PC-9 (cell line): ENCODE data around the gene ILF2. TPM values are rescaled to one million over a fixed set of nuclear protein-coding genes. Genes with fewer than 3 reads are reported as not detected.
"Not testable (repeated sequence)": the region's sequence is repeated elsewhere in the genome, so short reads cannot be mapped to it uniquely, and the experiment has no call there.

ENCODE experiments used
- BruUV-seq: library from RNA; stranded (reverse); fragments of 400-500 nt; replicated peaks from 2 replicates; lab custom pipeline; 2021; lab: Mats Ljungman, UMichigan
- CTCF ChIA-PET: fragments of 300-600 bp; sonication (Branson Sonifier 250); formaldehyde crosslinking; loops from one replicate; lab custom pipeline; 2022; ENCODE audit warnings: antibody characterized with exemption; lab: Charles Lee
- POLR2A ChIA-PET: fragments of 300-600 bp; sonication (Branson Sonifier 250); formaldehyde crosslinking; loops from one replicate; lab custom pipeline; 2022; ENCODE audit warnings: antibody characterized with exemption; ENCODE audit not compliant: unreplicated experiment; lab: Charles Lee
- DNase-seq, 2 experiments: peaks; one replicate each; pipeline versions ENCODE4 v3.0.0 to v3.0.0-alpha.2; 2015 to 2022; ENCODE audit warnings: mixed read lengths in 1 of 2
- H2AFZ ChIP-seq: fragments of 200-600 bp; sonication (generic); 2 replicates; pipeline ENCODE4 v1.8.1; 2017; ENCODE audit warnings: antibody characterized with exemption
- H3F3A ChIP-seq: fragments of 200-600 bp; sonication (generic); 2 replicates; pipeline ENCODE4 v1.8.1; 2017; ENCODE audit warnings: antibody characterized with exemption, mild to moderate bottlenecking, low read depth; ENCODE audit not compliant: insufficient read depth
- H3K27ac ChIP-seq: fragments of 200-600 bp; sonication (generic); 2 replicates; pipeline ENCODE4 v1.6.1; 2016; ENCODE audit warnings: mixed run types
- H3K27me3 ChIP-seq: fragments of 200-600 bp; sonication (generic); 2 replicates; pipeline ENCODE4 v1.6.1; 2016; ENCODE audit warnings: low read depth, mixed run types; ENCODE audit not compliant: insufficient read depth
- H3K36me3 ChIP-seq: fragments of 200-600 bp; sonication (generic); 2 replicates; pipeline ENCODE4 v1.6.1; 2016; ENCODE audit warnings: low read depth, mixed run types
- H3K4me1 ChIP-seq: fragments of 200-600 bp; sonication (generic); replicated peaks from 2 replicates; pipeline ENCODE4 v1.6.1; 2016; ENCODE audit warnings: mixed run types; ENCODE audit not compliant: insufficient read depth
- H3K4me2 ChIP-seq: fragments of 200-600 bp; sonication (generic); 2 replicates; pipeline ENCODE4 v1.6.1; 2017; ENCODE audit warnings: mixed run types
- H3K4me3 ChIP-seq: fragments of 200-600 bp; sonication (generic); 2 replicates; pipeline ENCODE4 v1.6.1; 2016; ENCODE audit warnings: mixed run types
- H3K79me2 ChIP-seq: fragments of 200-600 bp; sonication (generic); 2 replicates; pipeline ENCODE4 v1.6.1; 2017; ENCODE audit warnings: low read depth, mixed run types
- H3K9me2 ChIP-seq: fragments of 200-600 bp; sonication (generic); 2 replicates; pipeline ENCODE4 v1.8.1; 2017; ENCODE audit warnings: mild to moderate bottlenecking; ENCODE audit not compliant: insufficient read depth
- H3K9me3 ChIP-seq: fragments of 200-600 bp; sonication (generic); 2 replicates; pipeline ENCODE4 v1.8.1; 2016; ENCODE audit warnings: low read depth; ENCODE audit not compliant: insufficient read depth
- H4K20me1 ChIP-seq: fragments of 200-600 bp; sonication (generic); 2 replicates; pipeline ENCODE4 v1.8.1; 2017; ENCODE audit not compliant: insufficient read depth
- CTCF ChIP-seq: fragments of 200-600 bp; sonication (generic); conservative IDR thresholded peaks from 2 replicates; pipeline ENCODE4 v1.6.1; 2017; ENCODE audit warnings: mixed run types, antibody characterized with exemption, mild to moderate bottlenecking, moderate library complexity
- EZH2 ChIP-seq: fragments of 200-600 bp; sonication (generic); IDR thresholded peaks from 2 replicates; pipeline ENCODE4 v1.8.0; 2017; ENCODE audit warnings: antibody characterized with exemption, low read depth
- intact Hi-C: fragments of 100-400 bp; cut with micrococcal nuclease; formaldehyde crosslinking; loops from one replicate; pipeline ENCODE4 v1.10.0; 2022; ENCODE audit not compliant: unreplicated experiment
- total RNA-seq: library from RNA; stranded (reverse); gene quantifications from 2 replicates; pipeline ENCODE4 v1.2.3, GENCODE V29; 2021

The ILF2 gene
- total RNA-seq, 1 experiment from 2014 or later, result 145 TPM

GRCh38 chr1:153640861-153641260 lies 29.9 kb downstream of the ILF2 start:
- Histone ChIP-seq H4K20me1 (peaks cover 40% of the 10 kb centered on the region), H3K4me1 (peaks cover 7% of the 10 kb centered on the region; the same call in 1 of the 2 replicates), H3K9me2 (no peaks in the 10 kb centered on the region), H3K36me3 (peaks cover 95% of the 10 kb centered on the region), H3K27ac (no peak overlapping the region), H3K27me3 (no peaks in the 10 kb centered on the region), H3K79me2 (peaks cover 65% of the 10 kb centered on the region), H3K4me3 (no peak overlapping the region), H3F3A (peaks cover 66% of the 10 kb centered on the region), H3K4me2 (no peak overlapping the region), H3K9me3 (no peaks in the 10 kb centered on the region), H2AFZ (no peak overlapping the region)
- CTCF ChIA-PET, result no interaction called here
- POLR2A ChIA-PET, result interaction anchor here (0.6 kb wide), 2 partner anchors 30 to 60 kb away, joined by 3 to 5 read pairs; no protein-coding TSS in a partner anchor
- no peak for DNase-seq
- TF ChIP-seq EZH2 (no peak), CTCF (no peak)
- no TSS peak for BruUV-seq
- intact Hi-C loops, result no loop called here

- BruUV-seq, intact Hi-C loops, H3K27ac ChIP-seq, CTCF ChIA-PET, H3K27me3 ChIP-seq, H2AFZ ChIP-seq, H3K4me3 ChIP-seq, DNase-seq, H3K9me3 ChIP-seq, H3K4me2 ChIP-seq, H3K9me2 ChIP-seq: not testable (repeated sequence)
- Histone ChIP-seq H3F3A (peaks cover 59% of the 10 kb centered on the region), H3K79me2 (peaks cover 72% of the 10 kb centered on the region), H3K4me1 (peaks cover 13% of the 10 kb centered on the region; the same call in 1 of the 2 replicates), H3K36me3 (peaks cover 89% of the 10 kb centered on the region), H4K20me1 (peaks cover 43% of the 10 kb centered on the region)
- POLR2A ChIA-PET, result interaction anchor here (0.6 kb wide), 1 partner anchor 24 kb away, joined by 3 read pairs; no protein-coding TSS in a partner anchor
Observed at GRCh38 chr1:153640213-153640612, 30.6 kb downstream of the ILF2 start.

- no peak overlapping the region for H3K4me3 ChIP-seq
- intact Hi-C loops, result no loop called here
- no peaks in the 10 kb centered on the region for H3K9me3 ChIP-seq
- H3K27me3 ChIP-seq, result no peaks in the 10 kb centered on the region
- peaks cover 53% of the 10 kb centered on the region for H3F3A ChIP-seq
- no peak for TF ChIP-seq CTCF
- TF ChIP-seq EZH2, result no peak
- H3K9me2 ChIP-seq, result no peaks in the 10 kb centered on the region
- no TSS peak for BruUV-seq
- H4K20me1 ChIP-seq, result peaks cover 41% of the 10 kb centered on the region
- no peak overlapping the region for H2AFZ ChIP-seq
- CTCF ChIA-PET, result no interaction called here
- H3K27ac ChIP-seq, result no peak overlapping the region
- no peak overlapping the region for H3K4me2 ChIP-seq
- H3K4me1 ChIP-seq, result peaks cover 13% of the 10 kb centered on the region; the same call in 1 of the 2 replicates
- POLR2A ChIA-PET, result no interaction called here
- H3K36me3 ChIP-seq, result peaks cover 80% of the 10 kb centered on the region
- H3K79me2 ChIP-seq, result peaks cover 81% of the 10 kb centered on the region
- DNase-seq, result no peak
Observed at GRCh38 chr1:153639280-153639679, 31.5 kb downstream of the ILF2 start.

GRCh38 chr1:153638261-153638660 lies 32.5 kb downstream of the ILF2 start:
- H3K36me3 ChIP-seq, result peaks cover 69% of the 10 kb centered on the region
- POLR2A ChIA-PET, result interaction anchor here (0.6 to 0.9 kb wide), 3 partner anchors 11 to 66 kb away, joined by 3 to 4 read pairs (median 4); no protein-coding TSS in a partner anchor

More at GRCh38 chr1:153638261-153638660, 32.5 kb downstream of the ILF2 start:
- DNase-seq, result no peak
- no TSS peak for BruUV-seq
- H3K4me2 ChIP-seq, result no peak overlapping the region
- no peak overlapping the region for H3K27ac ChIP-seq
- H3K9me3 ChIP-seq, result no peaks in the 10 kb centered on the region
- no peak for TF ChIP-seq EZH2
- no peak for TF ChIP-seq CTCF
- H3K4me1 ChIP-seq, result peaks cover 16% of the 10 kb centered on the region
- CTCF ChIA-PET, result no interaction called here
- H4K20me1 ChIP-seq, result peaks cover 33% of the 10 kb centered on the region
- no peaks in the 10 kb centered on the region for H3K9me2 ChIP-seq
- H3K27me3 ChIP-seq, result no peaks in the 10 kb centered on the region
- peaks cover 46% of the 10 kb centered on the region for H3F3A ChIP-seq
- peaks cover 84% of the 10 kb centered on the region for H3K79me2 ChIP-seq
- intact Hi-C loops, result no loop called here
- no peak overlapping the region for H2AFZ ChIP-seq
- no peak overlapping the region for H3K4me3 ChIP-seq
